Large intestine (tissue), 12 donors: ENCODE results near the gene ATXN3L. TPM values are rescaled to one million over a fixed set of nuclear protein-coding genes. Genes with fewer than 3 reads are reported as not detected.

Source experiments
- DNase-seq, 2 donors: peaks; one replicate each; pipeline versions ENCODE4 v3.0.0 to v3.0.0-alpha.2; 2013
- H3K27ac ChIP-seq: one replicate; pipeline ENCODE4 v1.5.1; 2013; ENCODE audit warnings: low read length
- H3K27me3 ChIP-seq: 2 replicates; pipeline ENCODE4 v1.6.1; 2013; ENCODE audit warnings: low read length; ENCODE audit not compliant: control insufficient read depth, insufficient read depth
- H3K36me3 ChIP-seq: 2 replicates; pipeline ENCODE4 v1.6.1; 2013; ENCODE audit warnings: low read length; ENCODE audit not compliant: control insufficient read depth, insufficient read depth
- H3K4me1 ChIP-seq: one replicate; pipeline ENCODE4 v1.6.1; 2013; ENCODE audit warnings: low read length; ENCODE audit not compliant: control insufficient read depth, insufficient read depth
- H3K4me3 ChIP-seq: one replicate; pipeline ENCODE4 v1.5.1; 2013; ENCODE audit warnings: low read length
- H3K9me3 ChIP-seq: one replicate; pipeline ENCODE4 v1.6.1; 2013; ENCODE audit warnings: mild to moderate bottlenecking, low read depth, low read length, moderate library complexity; ENCODE audit not compliant: control insufficient read depth
- WGBS: methylation state at CpG from one replicate; pipeline ENCODE4 v1.1.5; 2013; ENCODE audit warnings: low lambda C conversion rate; ENCODE audit not compliant: insufficient coverage; 5-methylcytosine and 5-hydroxymethylcytosine counted together
- long read RNA-seq, 11 donors: transcript quantifications; one replicate each; lab custom pipeline, GENCODE V29; 2026
- polyA plus RNA-seq: library from polyadenylated mRNA; unstranded; fragments of 120-200 nt; gene quantifications from one replicate; pipeline ENCODE4 v1.2.1, GENCODE V29; 2013

Gene ATXN3L
- polyA plus RNA-seq: not detected
- long read RNA-seq, donor 1: 0 reads
- long read RNA-seq, donor 2: 0 reads
- long read RNA-seq, donor 3: 0 reads
- long read RNA-seq, donor 4: 0 reads
- long read RNA-seq, donor 5: 0 reads
- long read RNA-seq, donor 6, partial matches to known transcripts: 0 of 1 reads
- long read RNA-seq, donor 6, other reads (novel, unspliced or antisense): 0 of 1 reads
- long read RNA-seq, donor 7: 0 reads
- long read RNA-seq, donor 8: 0 reads
- long read RNA-seq, donor 9: 0 reads
- long read RNA-seq, donor 10: 0 reads
- long read RNA-seq, donor 11: 0 reads

DNA sequence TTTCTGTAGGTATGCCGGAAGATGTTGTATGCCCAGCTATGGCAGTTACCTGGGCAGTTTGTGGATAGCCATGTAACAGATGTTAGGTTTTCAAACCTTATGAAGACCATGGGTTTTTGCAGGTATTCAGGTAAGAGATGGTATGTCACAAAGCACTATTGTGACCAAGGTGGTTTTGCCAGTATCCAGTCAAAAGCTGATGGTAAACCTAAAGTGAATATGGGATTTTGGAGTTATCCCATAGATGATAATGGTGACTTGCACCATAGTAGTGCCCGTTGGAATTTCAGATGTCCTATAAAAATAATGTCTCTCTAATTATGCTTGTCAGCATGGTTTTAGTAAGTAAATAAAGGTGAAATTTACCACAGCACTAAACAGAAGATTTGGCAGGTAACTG is at the start of gene ATXN3L:
TSS of gene ATXN3L (minus strand) at position 101 of the 400 bp plus-strand sequence. CDS start 119 bp downstream, outside the sequence.
- H3K4me1 ChIP-seq: no peaks in the 10 kb centered on the region
- no peaks in the 10 kb centered on the region for H3K36me3 ChIP-seq
- no peak within 1 kb of the TSS for H3K27ac ChIP-seq
- H3K4me3 ChIP-seq: no peak within 1 kb of the TSS
- WGBS: no CpG with 5 or more reads among the region's 2 CpGs
- no peaks in the 10 kb centered on the region for H3K27me3 ChIP-seq
- DNase-seq: no peak
- H3K9me3 ChIP-seq: no peaks in the 10 kb centered on the region

DNA sequence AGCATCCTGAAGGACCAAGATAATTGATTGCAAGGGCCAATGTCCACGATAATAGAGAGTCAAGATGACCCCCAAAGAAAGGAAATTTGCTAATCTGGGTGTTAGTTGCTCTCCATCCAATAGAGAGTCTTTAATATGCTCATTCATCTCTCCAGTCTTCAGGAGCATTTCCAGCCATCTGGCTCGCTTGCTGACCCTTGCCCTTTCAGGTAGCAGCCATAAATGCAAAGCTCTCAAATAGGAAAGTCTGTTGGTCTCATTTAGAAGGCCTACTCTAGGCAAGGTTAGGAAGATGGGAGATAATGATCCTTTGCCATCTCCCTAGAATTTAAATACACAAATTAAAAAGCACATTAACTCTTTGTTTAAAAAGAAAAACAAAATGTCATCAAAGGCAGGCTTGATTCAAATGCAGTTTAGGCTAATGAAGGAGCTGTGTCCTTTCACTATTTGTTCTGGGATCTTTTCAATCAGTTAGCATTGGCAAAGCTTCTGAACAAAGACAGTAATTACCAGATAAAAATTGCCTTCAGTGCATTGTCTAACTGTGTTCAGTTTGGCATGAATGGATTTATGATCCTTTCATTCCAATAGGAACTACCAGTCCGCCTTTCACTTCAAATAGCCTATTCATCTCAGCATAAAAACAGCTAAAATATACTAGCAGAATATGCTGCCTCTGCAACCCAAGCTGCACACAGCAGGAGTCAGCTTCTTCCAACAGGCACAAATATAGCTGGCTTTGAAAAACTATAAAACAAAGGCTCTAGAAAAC is 49.6 kb upstream of the ATXN3L start:
- no CpG with 5 or more reads among the region's 3 CpGs for WGBS
- no peaks in the 10 kb centered on the region for H3K27me3 ChIP-seq

GRCh38 chrX:13367950-13368349 is 48.1 kb upstream of the ATXN3L start:
- DNase-seq: no peak
- no peaks in the 10 kb centered on the region for H3K9me3 ChIP-seq
- WGBS: no CpG with 5 or more reads among the region's 7 CpGs
- H3K4me3 ChIP-seq: no peak overlapping the region
- H3K27me3 ChIP-seq: no peaks in the 10 kb centered on the region
- H3K36me3 ChIP-seq: no peaks in the 10 kb centered on the region
- no peaks in the 10 kb centered on the region for H3K4me1 ChIP-seq
- no peak overlapping the region for H3K27ac ChIP-seq

More for the DNA sequence above, 49.6 kb upstream of the ATXN3L start:
- DNase-seq: no peak
- no peaks in the 10 kb centered on the region for H3K9me3 ChIP-seq
- no peaks in the 10 kb centered on the region for H3K4me1 ChIP-seq
- no peaks in the 10 kb centered on the region for H3K36me3 ChIP-seq
- no peak overlapping the region for H3K4me3 ChIP-seq
- no peak overlapping the region for H3K27ac ChIP-seq

DNA sequence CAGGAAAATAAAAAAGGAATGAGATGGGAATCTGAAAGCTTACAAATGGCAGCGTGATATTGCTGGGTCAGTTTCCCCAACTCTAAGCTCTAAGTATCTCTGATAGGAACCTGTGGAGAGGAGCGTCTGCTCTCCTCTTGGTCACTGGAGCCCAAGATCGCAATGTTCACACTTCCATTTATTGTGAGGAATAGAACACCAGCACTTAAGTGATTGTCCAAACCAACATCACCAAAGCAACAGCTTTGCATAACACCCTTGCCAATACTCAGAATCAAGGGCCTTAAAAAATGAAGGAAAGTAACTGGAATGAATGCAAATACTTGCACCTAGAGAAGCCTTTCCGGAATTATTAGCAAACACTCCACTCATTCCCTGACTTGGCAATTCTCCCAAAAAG is 46.8 kb upstream of the ATXN3L start:
- H3K9me3 ChIP-seq: no peaks in the 10 kb centered on the region
- H3K27me3 ChIP-seq: no peaks in the 10 kb centered on the region
- DNase-seq: no peak
- no peak overlapping the region for H3K4me3 ChIP-seq
- no peak overlapping the region for H3K27ac ChIP-seq
- no peaks in the 10 kb centered on the region for H3K36me3 ChIP-seq
- WGBS: no CpG with 5 or more reads among the region's 4 CpGs
- H3K4me1 ChIP-seq: no peaks in the 10 kb centered on the region

- WGBS: no CpG with 5 or more reads among the region's 5 CpGs
- no peaks in the 10 kb centered on the region for H3K4me1 ChIP-seq
- no peaks in the 10 kb centered on the region for H3K9me3 ChIP-seq
- DNase-seq: no peak
- no peak overlapping the region for H3K4me3 ChIP-seq
- H3K27ac ChIP-seq: no peak overlapping the region
- no peaks in the 10 kb centered on the region for H3K27me3 ChIP-seq
- no peaks in the 10 kb centered on the region for H3K36me3 ChIP-seq
These were observed 45.3 kb upstream of the ATXN3L start for GRCh38 chrX:13365161-13365560.

DNA sequence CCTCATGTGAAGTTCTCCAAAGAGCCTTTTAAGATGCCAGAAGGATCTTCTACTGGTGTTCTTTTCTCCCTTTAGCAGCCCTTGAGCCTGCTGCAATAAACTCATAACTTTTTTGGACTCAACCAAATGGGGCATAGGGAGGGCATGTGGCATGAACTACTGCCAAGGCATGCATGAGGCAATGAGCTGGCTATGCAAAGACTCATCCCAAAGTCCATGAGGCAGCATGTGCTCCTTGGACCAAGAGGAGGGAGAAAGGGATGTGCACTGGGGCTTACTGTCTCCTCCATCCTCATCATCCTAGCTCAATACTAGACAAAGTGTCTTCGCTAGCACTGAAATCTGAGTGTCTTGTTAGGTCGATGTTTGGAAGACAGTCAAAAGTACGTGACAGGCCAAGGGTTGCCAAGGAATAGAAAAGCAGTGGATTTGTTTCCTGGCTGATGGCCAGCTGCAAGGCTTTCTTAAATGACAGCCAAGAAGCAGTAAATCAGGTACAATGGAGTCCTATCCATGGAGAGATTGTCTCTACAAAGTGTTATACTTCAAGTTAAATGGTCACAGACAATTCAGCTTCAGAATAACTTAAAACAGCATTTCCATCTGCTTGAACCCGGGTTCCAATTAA is 44.5 kb upstream of the ATXN3L start:
- DNase-seq: no peak
- no peaks in the 10 kb centered on the region for H3K27me3 ChIP-seq
- H3K4me3 ChIP-seq: no peak overlapping the region
- no CpG with 5 or more reads among the region's 4 CpGs for WGBS
- H3K9me3 ChIP-seq: no peaks in the 10 kb centered on the region
- no peak overlapping the region for H3K27ac ChIP-seq
- H3K36me3 ChIP-seq: no peaks in the 10 kb centered on the region
- no peaks in the 10 kb centered on the region for H3K4me1 ChIP-seq

DNA sequence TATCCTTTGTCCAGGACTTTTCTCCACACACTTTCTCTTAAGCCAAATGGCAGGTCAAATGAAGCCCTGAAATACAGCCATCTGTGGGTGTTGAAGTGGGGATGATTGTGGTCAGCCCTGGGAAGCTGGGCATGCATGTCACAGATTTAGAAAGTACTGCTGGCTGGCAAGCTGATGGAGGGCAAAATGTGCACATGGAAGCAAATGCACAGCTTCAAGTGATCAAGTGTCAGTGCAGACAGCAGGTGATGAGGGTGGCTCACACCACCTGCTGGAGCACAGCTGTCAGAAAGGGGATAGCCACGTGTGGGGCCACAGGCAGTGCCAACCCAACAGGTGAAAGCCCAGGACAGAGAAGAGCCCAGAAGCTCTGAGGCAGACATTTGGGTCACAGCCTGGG is 40.3 kb upstream of the ATXN3L start:
- no peaks in the 10 kb centered on the region for H3K27me3 ChIP-seq
- H3K4me3 ChIP-seq: no peak overlapping the region
- WGBS: no CpG with 5 or more reads among the region's 1 CpG
- no peaks in the 10 kb centered on the region for H3K9me3 ChIP-seq
- no peak for DNase-seq
- no peaks in the 10 kb centered on the region for H3K4me1 ChIP-seq
- H3K36me3 ChIP-seq: no peaks in the 10 kb centered on the region
- H3K27ac ChIP-seq: no peak overlapping the region

GRCh38 chrX:13357925-13358324 is 38.1 kb upstream of the ATXN3L start:
- H3K4me3 ChIP-seq: no peak overlapping the region
- no peaks in the 10 kb centered on the region for H3K27me3 ChIP-seq
- no CpG with 5 or more reads among the region's 1 CpG for WGBS
- H3K27ac ChIP-seq: no peak overlapping the region
- no peaks in the 10 kb centered on the region for H3K9me3 ChIP-seq
- H3K4me1 ChIP-seq: no peaks in the 10 kb centered on the region
- DNase-seq: no peak
- no peaks in the 10 kb centered on the region for H3K36me3 ChIP-seq

DNA sequence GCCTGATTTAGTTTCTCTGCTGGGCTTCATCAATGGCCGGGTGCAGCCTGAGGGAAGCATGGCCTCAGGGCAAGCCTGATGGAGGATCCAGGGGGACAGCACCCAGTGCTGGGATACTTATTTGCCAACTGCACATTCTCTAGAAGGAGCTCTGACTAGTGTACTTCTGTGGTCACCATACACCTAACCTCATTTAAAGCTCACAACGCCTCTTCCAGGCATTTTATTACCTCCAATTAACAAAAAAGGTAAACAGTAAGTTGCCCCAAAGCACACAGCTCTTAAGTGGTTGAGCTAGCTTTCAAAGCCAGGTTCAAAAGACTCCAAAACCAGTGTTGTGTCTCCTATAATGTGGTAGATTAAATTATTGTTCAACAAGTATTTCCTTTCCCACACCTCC is 26.8 kb upstream of the ATXN3L start:
- no peak overlapping the region for H3K27ac ChIP-seq
- H3K36me3 ChIP-seq: no peaks in the 10 kb centered on the region
- no peaks in the 10 kb centered on the region for H3K4me1 ChIP-seq

GRCh38 chrX:13345438-13345837 is 25.6 kb upstream of the ATXN3L start:
- H3K4me1 ChIP-seq: no peaks in the 10 kb centered on the region
- no CpG with 5 or more reads among the region's 2 CpGs for WGBS
- H3K4me3 ChIP-seq: no peak overlapping the region
- no peak for DNase-seq
- H3K27me3 ChIP-seq: no peaks in the 10 kb centered on the region
- no peaks in the 10 kb centered on the region for H3K9me3 ChIP-seq
- no peaks in the 10 kb centered on the region for H3K36me3 ChIP-seq
- H3K27ac ChIP-seq: no peak overlapping the region

More for the DNA sequence above, 26.8 kb upstream of the ATXN3L start:
- Histone ChIP-seq H3K27me3 (no peaks in the 10 kb centered on the region), H3K4me3 (no peak overlapping the region), H3K9me3 (no peaks in the 10 kb centered on the region)
- DNase-seq: no peak
- no CpG with 5 or more reads among the region's 2 CpGs for WGBS
